ENCODE results near the gene SUCLG2.

DNA sequence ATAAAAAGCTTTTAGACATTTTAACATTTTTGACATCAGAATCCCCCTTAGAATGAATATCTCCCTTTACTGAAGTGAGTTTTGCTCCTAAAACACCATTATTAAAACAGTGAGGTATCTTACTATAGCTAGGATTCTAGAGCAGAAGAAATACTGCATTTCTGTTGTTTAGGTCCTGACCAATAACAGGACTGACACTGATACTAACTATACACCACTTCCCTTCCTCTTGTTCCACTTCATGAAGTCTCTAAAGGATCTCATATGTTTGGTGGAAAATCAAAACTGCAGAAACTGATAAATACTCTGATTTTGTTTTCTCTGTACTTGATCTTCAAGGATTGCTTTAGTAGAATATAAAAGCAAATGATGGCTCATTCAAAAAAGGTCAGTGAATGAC lies 230.7 kb downstream of the SUCLG2 start:
- TF ChIP-seq, protein P1, sequence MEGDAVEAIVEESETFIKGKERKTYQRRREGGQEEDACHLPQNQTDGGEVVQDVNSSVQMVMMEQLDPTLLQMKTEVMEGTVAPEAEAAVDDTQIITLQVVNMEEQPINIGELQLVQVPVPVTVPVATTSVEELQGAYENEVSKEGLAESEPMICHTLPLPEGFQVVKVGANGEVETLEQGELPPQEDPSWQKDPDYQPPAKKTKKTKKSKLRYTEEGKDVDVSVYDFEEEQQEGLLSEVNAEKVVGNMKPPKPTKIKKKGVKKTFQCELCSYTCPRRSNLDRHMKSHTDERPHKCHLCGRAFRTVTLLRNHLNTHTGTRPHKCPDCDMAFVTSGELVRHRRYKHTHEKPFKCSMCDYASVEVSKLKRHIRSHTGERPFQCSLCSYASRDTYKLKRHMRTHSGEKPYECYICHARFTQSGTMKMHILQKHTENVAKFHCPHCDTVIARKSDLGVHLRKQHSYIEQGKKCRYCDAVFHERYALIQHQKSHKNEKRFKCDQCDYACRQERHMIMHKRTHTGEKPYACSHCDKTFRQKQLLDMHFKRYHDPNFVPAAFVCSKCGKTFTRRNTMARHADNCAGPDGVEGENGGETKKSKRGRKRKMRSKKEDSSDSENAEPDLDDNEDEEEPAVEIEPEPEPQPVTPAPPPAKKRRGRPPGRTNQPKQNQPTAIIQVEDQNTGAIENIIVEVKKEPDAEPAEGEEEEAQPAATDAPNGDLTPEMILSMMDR (conservative IDR thresholded peaks at IDR 0.05 in 1 of 2, IDR thresholded peaks at IDR 0.05 in 1 of 2; ENCODE audit: low read depth in 1 of 2, low read length in 2 of 2) = no peak
- no peak for TF ChIP-seq EZH2 (IDR thresholded peaks at IDR 0.05; ENCODE audit: low read length, missing control alignments)
